Neural progenitor cell (in vitro differentiated cells): ENCODE data around the gene ELOVL1. TPM values are rescaled to one million over a fixed set of nuclear protein-coding genes. Genes with fewer than 3 reads are reported as not detected.

Source experiments
- DNase-seq: peaks from one replicate; pipeline ENCODE4 v3.0.0-alpha.2; 2016; ENCODE audit warnings: low spot score
- H2AFZ ChIP-seq: fragments of 200-600 bp; sonication (generic); replicated peaks from 2 replicates; pipeline ENCODE4 v1.6.1; 2016; ENCODE audit warnings: antibody characterized with exemption
- H3F3A ChIP-seq: fragments of 200-600 bp; sonication (generic); 2 replicates; pipeline ENCODE4 v1.6.1; 2016; ENCODE audit warnings: antibody characterized with exemption, low read depth
- H3K27ac ChIP-seq: fragments of 200-600 bp; sonication (generic); 2 replicates; pipeline ENCODE4 v1.5.1; 2016; ENCODE audit warnings: mild to moderate bottlenecking
- H3K27me3 ChIP-seq: fragments of 200-600 bp; sonication (generic); 2 replicates; pipeline ENCODE4 v1.6.1; 2016; ENCODE audit warnings: mild to moderate bottlenecking, moderate library complexity
- H3K36me3 ChIP-seq: fragments of 200-600 bp; sonication (generic); 2 replicates; pipeline ENCODE4 v1.5.1; 2016
- H3K4me1 ChIP-seq: fragments of 200-600 bp; sonication (generic); 2 replicates; pipeline ENCODE4 v1.6.1; 2016; ENCODE audit warnings: mixed run types
- H3K4me2 ChIP-seq: fragments of 200-600 bp; sonication (generic); 2 replicates; pipeline ENCODE4 v1.6.1; 2016
- H3K4me3 ChIP-seq: fragments of 200-600 bp; sonication (generic); 2 replicates; pipeline ENCODE4 v1.5.1; 2016
- H3K79me2 ChIP-seq: fragments of 200-600 bp; sonication (generic); 2 replicates; pipeline ENCODE4 v1.6.1; 2016; ENCODE audit warnings: low read depth
- H3K9ac ChIP-seq: fragments of 200-600 bp; sonication (generic); 2 replicates; pipeline ENCODE4 v1.6.1; 2016
- H3K9me3 ChIP-seq: fragments of 200-600 bp; sonication (generic); 2 replicates; pipeline ENCODE4 v1.5.1; 2016; ENCODE audit warnings: low read depth
- H4K20me1 ChIP-seq: fragments of 200-600 bp; sonication (generic); 2 replicates; pipeline ENCODE4 v1.6.1; 2016; ENCODE audit warnings: low read depth
- H3K27ac Mint-ChIP-seq: 3 replicates; pipeline ENCODE4 v1.8.0; 2021; ENCODE audit warnings: mixed read lengths
- H3K27me3 Mint-ChIP-seq: 2 replicates; pipeline ENCODE4 v1.8.0; 2022; ENCODE audit warnings: low read depth, mild to moderate bottlenecking, inconsistent platforms, moderate library complexity, mixed read lengths; ENCODE audit not compliant: insufficient read depth
- H3K36me3 Mint-ChIP-seq: 3 replicates; pipeline ENCODE4 v1.8.0; 2021; ENCODE audit warnings: mixed read lengths
- H3K4me1 Mint-ChIP-seq: 3 replicates; pipeline ENCODE4 v1.8.0; 2021; ENCODE audit warnings: mixed read lengths
- H3K4me3 Mint-ChIP-seq: 3 replicates; pipeline ENCODE4 v1.8.0; 2021; ENCODE audit warnings: mild to moderate bottlenecking, moderate library complexity, mixed read lengths
- H3K9me3 Mint-ChIP-seq: 3 replicates; pipeline ENCODE4 v1.8.0; 2020; ENCODE audit warnings: mixed read lengths
- EZH2 ChIP-seq: fragments of 200-600 bp; sonication (generic); IDR thresholded peaks from 2 replicates; pipeline ENCODE4 v1.6.1; 2017; ENCODE audit warnings: antibody characterized with exemption, mild to moderate bottlenecking, moderate library complexity
- EZH2phosphoT487 ChIP-seq: fragments of 200-600 bp; sonication (generic); IDR thresholded peaks from 2 replicates; pipeline ENCODE4 v1.6.1; 2017; ENCODE audit warnings: antibody characterized with exemption
- total RNA-seq: library from RNA; depleted of rRNA; stranded (reverse); fragments of >200 nt; gene quantifications from 2 replicates; pipeline ENCODE4 v1.2.3, GENCODE V29; 2015; ENCODE audit warnings: low replicate concordance
- TF ChIP-seq, protein P1 (sequence below): fragments of 200-600 bp; sonication (generic); IDR thresholded peaks from 2 replicates; pipeline ENCODE4 v1.5.1; 2017; ENCODE audit warnings: antibody characterized with exemption, mild to moderate bottlenecking

ELOVL1 gene
- total RNA-seq, 1 donor from 2014 or later = 5.6 TPM

DNA sequence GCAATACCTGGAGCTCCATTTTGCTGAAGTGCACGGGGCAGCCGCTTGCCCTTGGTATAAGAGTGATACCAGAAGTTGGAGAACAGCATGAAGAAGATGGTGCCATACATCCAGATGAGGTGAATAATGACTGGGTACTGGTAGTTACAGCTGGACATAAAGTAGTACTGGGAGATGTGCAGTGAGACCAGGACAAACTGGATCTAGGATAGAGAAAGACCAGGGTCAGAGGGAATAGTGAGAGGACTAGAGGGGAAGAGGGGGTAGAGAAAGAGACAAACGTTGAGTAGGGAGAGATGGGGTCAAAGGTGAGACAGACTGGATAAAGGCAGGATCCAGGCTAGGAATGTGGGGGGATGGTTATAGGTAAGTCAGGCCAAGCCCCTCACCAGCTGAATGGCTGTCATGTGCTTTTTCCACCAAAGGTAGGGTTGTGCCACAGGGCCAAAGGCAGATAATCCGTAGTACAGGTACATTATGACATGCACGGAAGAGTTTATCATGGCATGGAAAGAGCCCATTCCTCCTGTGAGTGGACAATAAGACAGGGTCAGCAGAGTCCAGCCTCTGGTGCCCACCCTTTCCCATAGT is 3.8 kb downstream of the ELOVL1 start:
- H3K4me1 Mint-ChIP-seq = peaks cover 49% of the 10 kb centered on the region
- H3K9me3 ChIP-seq = no peaks in the 10 kb centered on the region
- H3K4me3 ChIP-seq = no peak overlapping the region
- no peak overlapping the region for H3K4me2 ChIP-seq
- H3K9ac ChIP-seq = no peak overlapping the region
- H3K27ac ChIP-seq = no peak overlapping the region
- H3K27me3 ChIP-seq = no peaks in the 10 kb centered on the region
- TF ChIP-seq EZH2phosphoT487 = no peak
- TF ChIP-seq EZH2 = no peak
- TF ChIP-seq, protein P1, sequence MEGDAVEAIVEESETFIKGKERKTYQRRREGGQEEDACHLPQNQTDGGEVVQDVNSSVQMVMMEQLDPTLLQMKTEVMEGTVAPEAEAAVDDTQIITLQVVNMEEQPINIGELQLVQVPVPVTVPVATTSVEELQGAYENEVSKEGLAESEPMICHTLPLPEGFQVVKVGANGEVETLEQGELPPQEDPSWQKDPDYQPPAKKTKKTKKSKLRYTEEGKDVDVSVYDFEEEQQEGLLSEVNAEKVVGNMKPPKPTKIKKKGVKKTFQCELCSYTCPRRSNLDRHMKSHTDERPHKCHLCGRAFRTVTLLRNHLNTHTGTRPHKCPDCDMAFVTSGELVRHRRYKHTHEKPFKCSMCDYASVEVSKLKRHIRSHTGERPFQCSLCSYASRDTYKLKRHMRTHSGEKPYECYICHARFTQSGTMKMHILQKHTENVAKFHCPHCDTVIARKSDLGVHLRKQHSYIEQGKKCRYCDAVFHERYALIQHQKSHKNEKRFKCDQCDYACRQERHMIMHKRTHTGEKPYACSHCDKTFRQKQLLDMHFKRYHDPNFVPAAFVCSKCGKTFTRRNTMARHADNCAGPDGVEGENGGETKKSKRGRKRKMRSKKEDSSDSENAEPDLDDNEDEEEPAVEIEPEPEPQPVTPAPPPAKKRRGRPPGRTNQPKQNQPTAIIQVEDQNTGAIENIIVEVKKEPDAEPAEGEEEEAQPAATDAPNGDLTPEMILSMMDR = no peak
- H3K4me3 Mint-ChIP-seq = no peak overlapping the region
- peaks cover 40% of the 10 kb centered on the region for H3K4me1 ChIP-seq
- H3F3A ChIP-seq = peaks cover 40% of the 10 kb centered on the region
- H3K27me3 Mint-ChIP-seq = peaks cover 6% of the 10 kb centered on the region
- no peak overlapping the region for H3K27ac Mint-ChIP-seq
- H3K9me3 Mint-ChIP-seq = no peaks in the 10 kb centered on the region
- DNase-seq = no peak
- H4K20me1 ChIP-seq = peaks cover 43% of the 10 kb centered on the region
- no peak overlapping the region for H2AFZ ChIP-seq
- H3K36me3 Mint-ChIP-seq = peaks cover 45% of the 10 kb centered on the region
- peaks cover 14% of the 10 kb centered on the region for H3K36me3 ChIP-seq
- H3K79me2 ChIP-seq = peaks cover 37% of the 10 kb centered on the region

DNA sequence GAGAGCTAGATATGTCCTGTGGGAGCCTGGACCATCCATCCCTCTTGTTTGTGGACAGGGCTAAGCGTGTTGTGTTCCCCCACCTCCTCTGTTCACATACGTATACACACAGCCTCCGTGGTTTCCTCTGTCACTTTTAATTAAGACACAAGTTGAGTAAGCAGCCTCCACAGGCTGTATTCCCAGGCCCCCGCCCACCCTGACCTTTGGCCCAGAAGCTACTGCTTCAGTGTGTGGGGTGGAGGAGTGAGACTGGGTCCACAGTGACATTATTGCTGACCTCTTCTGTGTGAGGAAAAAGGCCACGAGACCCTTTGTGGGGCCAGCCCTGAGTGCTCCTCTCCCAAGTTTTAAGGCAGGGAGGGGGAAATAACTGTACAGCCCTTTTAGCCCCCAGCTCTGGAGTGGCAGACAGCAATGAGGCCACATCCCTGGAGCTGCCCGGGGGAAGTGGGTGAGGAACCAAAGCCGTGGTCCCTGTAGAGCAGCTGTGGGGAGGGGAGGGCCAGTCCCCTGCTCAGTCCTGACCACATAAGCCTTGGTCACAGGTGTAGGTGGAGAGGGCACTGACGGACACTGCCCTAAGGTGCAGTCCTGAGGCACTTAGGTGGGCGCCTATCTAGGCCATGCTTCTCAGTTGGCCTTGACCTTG is 4.4 kb downstream of the ELOVL1 start:
- no peaks in the 10 kb centered on the region for H3K27me3 ChIP-seq
- peaks cover 34% of the 10 kb centered on the region for H3F3A ChIP-seq
- H3K27ac ChIP-seq = no peak overlapping the region
- Mint-ChIP-seq H3K27ac (no peak overlapping the region), H3K36me3 (peaks cover 43% of the 10 kb centered on the region), H3K9me3 (no peaks in the 10 kb centered on the region), H3K4me3 (no peak overlapping the region), H3K27me3 (peaks cover 7% of the 10 kb centered on the region), H3K4me1 (peaks cover 43% of the 10 kb centered on the region)
- DNase-seq = no peak
- H3K36me3 ChIP-seq = peaks cover 14% of the 10 kb centered on the region
- TF ChIP-seq EZH2 (no peak), EZH2phosphoT487 (no peak)
- TF ChIP-seq, protein P1 = no peak
- no peak overlapping the region for H3K4me2 ChIP-seq
- H3K4me3 ChIP-seq = no peak overlapping the region
- H3K9me3 ChIP-seq = no peaks in the 10 kb centered on the region
- peaks cover 34% of the 10 kb centered on the region for H3K4me1 ChIP-seq
- peaks cover 43% of the 10 kb centered on the region for H4K20me1 ChIP-seq
- H2AFZ ChIP-seq = no peak overlapping the region
- H3K9ac ChIP-seq = no peak overlapping the region
- peaks cover 39% of the 10 kb centered on the region for H3K79me2 ChIP-seq

DNA sequence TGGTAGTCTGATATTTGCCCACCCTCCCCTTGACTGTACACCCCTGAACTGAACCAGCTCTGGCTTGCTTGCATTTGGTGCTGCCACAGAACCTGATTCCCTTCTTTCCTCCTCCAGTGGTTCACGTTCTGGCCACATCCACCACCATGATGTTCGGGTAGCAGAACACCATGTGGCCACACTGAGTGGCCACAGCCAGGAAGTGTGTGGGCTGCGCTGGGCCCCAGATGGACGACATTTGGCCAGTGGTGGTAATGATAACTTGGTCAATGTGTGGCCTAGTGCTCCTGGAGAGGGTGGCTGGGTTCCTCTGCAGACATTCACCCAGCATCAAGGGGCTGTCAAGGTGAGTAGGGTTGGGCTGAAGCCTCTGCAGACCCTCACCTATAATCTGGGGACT is 7.2 kb downstream of the ELOVL1 start:
- H3K9ac ChIP-seq = peak overlapping the region; percentile 95
- peak overlapping the region; percentile 70 for H3K4me3 ChIP-seq
- H3K36me3 Mint-ChIP-seq = peaks cover 38% of the 10 kb centered on the region
- H3F3A ChIP-seq = peaks cover 38% of the 10 kb centered on the region
- H3K27me3 Mint-ChIP-seq = peaks cover 7% of the 10 kb centered on the region
- peaks cover 46% of the 10 kb centered on the region for H3K4me1 Mint-ChIP-seq
- no peak overlapping the region for H3K27ac ChIP-seq
- TF ChIP-seq EZH2phosphoT487 = no peak
- no peak for TF ChIP-seq EZH2
- TF ChIP-seq, protein P1 = no peak
- H3K79me2 ChIP-seq = peaks cover 34% of the 10 kb centered on the region
- peaks cover 18% of the 10 kb centered on the region for H3K4me1 ChIP-seq
- no peaks in the 10 kb centered on the region for H3K9me3 Mint-ChIP-seq
- peaks cover 37% of the 10 kb centered on the region for H4K20me1 ChIP-seq
- no peak overlapping the region for H2AFZ ChIP-seq
- no peak for DNase-seq
- no peaks in the 10 kb centered on the region for H3K27me3 ChIP-seq
- no peaks in the 10 kb centered on the region for H3K9me3 ChIP-seq
- H3K36me3 ChIP-seq = peaks cover 14% of the 10 kb centered on the region
- peak overlapping the region; percentile 21 for H3K27ac Mint-ChIP-seq
- H3K4me3 Mint-ChIP-seq = peak overlapping the region; percentile 98
- H3K4me2 ChIP-seq = peak overlapping the region; percentile 96
